ENCODE measurements around the gene SGCG.
"Not testable (repeated sequence)": the region's sequence is repeated elsewhere in the genome, so short reads cannot be mapped to it uniquely, and the experiment has no call there.

The SGCG gene

DNA sequence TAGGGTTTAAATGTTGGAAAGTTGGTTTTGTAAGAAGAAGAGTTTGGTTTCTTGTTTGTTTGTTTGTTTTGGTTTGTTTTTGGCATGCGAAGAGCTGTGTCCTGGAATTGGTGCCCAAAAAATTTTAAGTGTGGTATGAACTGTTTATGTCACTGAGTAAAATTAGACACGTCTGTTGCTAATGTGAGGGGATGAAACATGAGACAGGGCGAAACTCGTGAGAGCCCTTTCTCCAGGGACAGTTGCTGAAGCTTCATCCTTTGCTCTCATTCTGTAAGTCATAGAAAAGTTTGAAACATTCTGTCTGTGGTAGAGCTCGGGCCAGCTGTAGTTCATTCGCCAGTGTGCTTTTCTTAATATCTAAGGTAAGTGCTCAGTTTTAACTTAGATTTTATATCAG lies at the start of gene SGCG:
SGCG (plus strand) TSS at position 269 of the 400 bp plus-strand sequence. CDS start 22,716 bp downstream, outside the sequence.
- DNase-seq (ENCODE audit: low read depth in 2 of 2) = no peak

DNA sequence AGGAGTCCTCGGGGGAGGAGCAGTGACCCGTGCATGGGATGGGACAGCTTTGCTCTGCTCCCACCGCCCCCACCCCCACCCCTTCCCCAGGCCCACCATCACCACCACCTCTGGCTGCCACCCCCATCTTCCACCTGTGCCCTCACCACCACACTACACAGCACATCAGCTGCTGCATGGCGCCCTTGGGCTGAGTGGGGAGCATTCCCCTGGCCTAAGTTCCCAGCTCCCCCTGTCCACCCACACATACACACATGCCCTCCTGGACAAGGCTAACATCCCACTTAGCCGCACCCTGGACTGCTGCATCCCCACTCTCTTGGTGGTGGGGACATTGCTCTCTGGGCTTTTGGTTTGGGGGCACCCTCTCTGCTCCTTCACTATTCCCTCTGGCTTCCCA lies 46.2 kb upstream of the SGCG start:
- DNase-seq (ENCODE audit: low read depth in 2 of 2) = no peak

- DNase-seq (ENCODE audit: low read depth in 2 of 2) = no peak
These were observed 40.3 kb upstream of the SGCG start for GRCh38 chr13:23140492-23140891.

GRCh38 chr13:23141964-23142363 lies 38.8 kb upstream of the SGCG start:
- DNase-seq (ENCODE audit: low read depth in 2 of 2) = no peak

DNA sequence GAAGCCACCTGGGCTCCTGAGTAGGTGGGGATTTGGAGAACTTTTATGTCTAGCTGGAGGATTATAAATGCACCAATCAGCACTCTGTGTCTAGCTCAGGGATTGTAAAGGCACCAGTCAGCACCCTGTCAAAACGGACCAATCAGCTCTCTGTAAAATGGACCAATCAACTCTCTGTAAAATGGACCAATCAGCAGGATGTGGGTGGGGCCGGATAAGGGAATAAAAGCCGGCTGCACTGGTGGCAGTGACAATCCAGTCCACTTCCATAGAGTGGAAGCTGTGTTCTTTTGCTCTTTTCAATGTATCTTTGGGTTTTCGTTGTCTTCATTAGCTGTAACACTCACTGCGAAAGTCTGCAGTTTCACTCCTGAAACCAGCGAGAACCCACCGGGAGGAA lies 38.2 kb upstream of the SGCG start:
- DNase-seq (ENCODE audit: low read depth in 2 of 2) = not testable (repeated sequence)

DNA sequence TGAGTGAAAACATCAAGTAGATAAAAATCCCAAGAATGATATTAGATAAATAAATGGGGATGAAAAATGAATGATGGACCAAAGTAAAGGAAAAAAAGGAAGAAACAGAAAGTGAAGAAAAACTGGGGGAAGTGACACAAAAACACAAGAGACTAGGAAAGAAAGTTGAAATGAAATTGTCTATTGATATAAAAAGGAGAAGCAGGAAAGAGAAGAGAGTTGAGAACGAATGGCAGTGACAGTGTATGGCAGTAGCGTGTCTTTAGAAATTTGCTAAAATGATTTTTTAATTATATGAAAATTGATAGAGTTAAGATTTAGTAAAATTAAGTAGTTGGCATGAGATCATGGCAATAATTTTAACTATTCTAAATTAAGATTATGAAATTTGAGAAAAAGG lies 36.3 kb upstream of the SGCG start:
- no peak for DNase-seq (ENCODE audit: low read depth in 2 of 2)

DNA sequence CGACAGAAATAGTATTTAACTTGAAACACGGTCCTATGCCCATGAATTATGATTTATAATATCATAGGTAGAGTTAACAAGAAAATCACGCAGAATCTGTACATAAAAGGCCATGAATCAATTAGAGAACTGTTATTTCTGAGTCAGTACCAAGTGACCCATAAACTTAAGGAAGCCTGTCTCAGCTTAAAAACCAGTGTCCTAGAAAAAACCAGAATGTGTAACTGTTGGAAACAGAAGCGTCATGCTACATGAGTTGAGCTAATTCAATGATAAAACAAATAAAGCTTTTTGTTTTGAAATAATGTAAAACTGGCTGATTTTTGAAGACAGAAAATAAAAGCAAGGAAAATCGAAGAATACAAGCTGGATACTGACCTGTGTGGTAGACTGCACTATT lies 34.8 kb upstream of the SGCG start:
- no peak for DNase-seq (ENCODE audit: low read depth in 2 of 2)

- no peak for DNase-seq (ENCODE audit: low read depth in 2 of 2)
These were observed 33.8 kb upstream of the SGCG start for GRCh38 chr13:23146811-23147625.

DNA sequence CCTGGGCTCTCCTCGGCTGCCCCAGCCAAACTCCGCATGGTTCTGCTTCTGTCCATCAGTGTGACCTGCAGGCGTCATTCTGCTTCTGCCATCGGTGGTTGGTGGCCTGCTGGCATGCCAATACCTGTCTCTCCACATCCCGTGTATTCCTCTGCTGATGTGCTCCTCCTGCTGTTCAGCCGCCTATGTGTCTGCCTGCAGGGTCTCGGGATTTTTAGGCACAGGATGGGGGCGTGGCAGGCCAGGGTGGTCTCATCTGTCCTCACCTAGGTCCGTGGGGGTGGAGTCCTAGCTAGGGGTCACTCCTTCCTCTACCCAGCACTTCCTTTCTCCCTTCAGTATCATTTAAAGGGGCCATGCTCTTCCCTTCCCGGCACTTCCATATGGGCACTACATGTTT lies 33.0 kb upstream of the SGCG start:
- DNase-seq (ENCODE audit: low read depth in 2 of 2) = no peak

GRCh38 chr13:23157781-23158180 lies 23.0 kb upstream of the SGCG start:
- no peak for DNase-seq (ENCODE audit: low read depth in 2 of 2)

DNA sequence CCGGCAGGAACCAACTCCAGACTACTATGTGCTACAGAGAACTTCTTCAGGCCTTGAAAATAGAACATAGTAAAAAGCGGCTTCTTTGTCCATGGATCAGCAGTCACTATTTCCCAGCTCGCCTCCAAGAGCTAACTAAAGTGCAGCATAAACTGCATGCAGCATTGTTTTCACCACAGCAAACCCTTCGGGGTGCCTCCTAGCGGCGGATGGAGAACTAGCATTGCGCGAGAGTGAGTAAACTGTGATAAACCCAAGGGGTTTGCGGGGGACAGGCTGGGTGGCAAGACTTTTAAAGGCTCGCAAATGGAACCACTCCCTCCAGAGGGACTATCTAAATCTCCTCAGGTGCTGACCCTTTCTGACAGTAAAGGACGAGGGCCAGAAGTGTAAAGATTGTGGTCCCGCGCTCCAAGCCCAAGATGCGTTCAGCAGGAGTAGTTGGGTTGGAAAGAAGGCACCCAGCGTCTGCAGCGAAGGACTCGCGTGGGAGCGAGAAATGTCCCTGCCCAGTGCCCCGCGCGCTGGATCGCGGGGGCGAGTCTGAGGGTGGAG lies 21.5 kb upstream of the SGCG start:
- DNase-seq (ENCODE audit: low read depth in 2 of 2) = no peak

DNA sequence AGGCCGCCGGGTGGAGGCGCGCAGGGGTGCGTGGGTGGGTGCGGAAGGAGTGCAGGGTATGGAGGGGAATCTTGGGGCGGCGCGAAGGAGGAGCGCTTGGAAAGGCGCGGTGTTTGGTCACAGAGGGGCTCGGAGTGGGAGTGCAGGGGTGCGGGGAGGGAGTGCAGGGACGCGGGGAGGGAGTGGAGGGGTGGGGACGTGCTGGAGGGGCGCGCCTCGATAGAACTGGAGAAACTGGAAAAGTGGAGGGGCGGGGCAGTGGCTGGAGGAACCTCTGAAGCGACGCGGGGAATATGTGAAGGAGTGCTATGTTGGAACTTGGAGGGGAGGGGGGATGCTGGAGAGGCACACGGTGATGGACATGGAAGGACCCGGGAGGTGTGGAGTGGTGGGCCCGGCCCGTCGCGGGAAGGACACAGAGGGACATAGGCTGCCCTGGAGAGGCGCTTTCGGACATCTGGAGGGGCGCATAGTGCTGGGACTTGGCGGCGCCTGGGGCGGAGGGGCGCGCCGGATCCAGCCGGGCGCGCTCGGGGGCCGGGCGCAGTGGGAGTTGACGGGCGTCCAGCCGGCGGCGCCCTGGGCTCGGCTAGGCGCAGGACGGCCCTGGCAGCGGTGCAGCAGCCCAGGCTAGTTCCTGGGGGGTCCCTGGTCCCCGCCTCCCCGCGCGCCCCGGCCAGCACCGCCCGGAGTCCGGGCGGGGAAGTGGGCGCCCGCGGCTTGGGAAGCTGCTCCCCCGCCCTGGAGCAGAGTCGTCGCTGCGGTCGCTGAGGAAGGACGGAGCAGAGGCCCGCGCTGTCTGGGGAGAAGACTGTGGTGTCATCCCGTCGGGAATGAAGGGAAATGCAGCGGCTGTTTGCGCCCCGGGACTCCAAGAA lies 20.8 kb upstream of the SGCG start:
- DNase-seq (ENCODE audit: low read depth in 2 of 2) = no peak

- no peak for DNase-seq (ENCODE audit: low read depth in 2 of 2)
These were observed 19.9 kb upstream of the SGCG start for GRCh38 chr13:23160638-23161480.

DNA sequence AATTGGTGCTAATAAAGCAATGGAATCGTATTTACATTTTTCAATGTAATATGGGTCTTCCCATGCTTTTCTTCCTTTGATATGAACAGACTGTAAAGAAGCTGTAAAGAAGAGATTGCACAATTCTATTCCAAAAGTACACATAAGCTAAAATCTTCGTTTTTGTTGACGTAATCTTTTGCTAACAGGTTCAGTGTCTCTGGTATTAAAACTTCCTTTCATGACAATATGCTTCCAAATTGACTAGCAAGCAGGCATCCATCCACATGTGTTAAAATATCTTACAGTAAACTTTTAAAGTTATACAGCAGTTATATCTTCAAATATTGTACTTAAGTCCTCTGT lies 19.3 kb upstream of the SGCG start:
- no peak for DNase-seq (ENCODE audit: low read depth in 2 of 2)

GRCh38 chr13:23175920-23176319 lies 4.9 kb upstream of the SGCG start:
- no peak for DNase-seq (ENCODE audit: low read depth in 2 of 2)

GRCh38 chr13:23182142-23182541 lies 1.4 kb downstream of the SGCG start:
- no peak for DNase-seq (ENCODE audit: low read depth in 2 of 2)

DNA sequence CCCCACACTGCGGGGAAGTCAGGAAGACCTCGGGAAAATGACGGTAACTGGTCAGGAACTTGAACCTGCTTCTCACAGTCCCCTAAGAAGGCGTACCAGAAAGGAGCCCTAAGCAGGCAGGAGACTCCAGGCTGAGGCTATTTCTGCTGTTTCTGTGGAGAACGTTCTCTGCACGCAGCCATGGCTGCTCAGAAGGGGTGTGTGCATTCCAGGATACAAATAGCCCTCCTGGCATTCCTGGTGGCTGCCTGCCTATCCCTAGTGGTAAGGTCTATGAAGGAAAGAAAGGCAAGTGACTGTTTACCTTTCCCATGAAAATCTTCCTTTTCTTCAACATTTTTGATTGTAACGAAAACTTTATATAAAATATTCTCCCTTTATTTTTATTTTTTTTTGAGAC lies 2.5 kb downstream of the SGCG start:
- DNase-seq (ENCODE audit: low read depth in 2 of 2) = no peak

- no peak for DNase-seq (ENCODE audit: low read depth in 2 of 2)
These were observed 4.8 kb downstream of the SGCG start for GRCh38 chr13:23185542-23185941.

DNA sequence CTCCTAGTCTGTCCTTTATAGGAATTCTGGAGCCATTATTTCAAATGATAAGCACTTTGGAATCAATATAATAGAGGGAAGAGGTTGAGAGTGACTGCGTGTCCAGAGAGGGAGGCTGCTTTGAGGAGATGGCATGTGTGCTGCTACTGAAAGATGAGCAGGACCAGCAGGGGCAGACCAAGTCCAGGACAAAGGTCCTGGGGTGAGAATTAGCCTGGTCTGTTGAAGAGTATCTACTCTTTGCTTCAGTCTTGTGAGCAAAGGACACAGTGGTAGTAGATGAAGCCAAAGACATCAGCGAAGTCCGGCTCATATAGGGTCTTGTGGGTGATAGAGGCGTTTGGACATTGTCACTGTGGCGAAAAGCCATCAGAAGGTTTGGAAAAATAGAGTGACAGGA lies 21.1 kb downstream of the SGCG start:
- DNase-seq (ENCODE audit: low read depth in 2 of 2) = no peak

- DNase-seq (ENCODE audit: low read depth in 2 of 2) = no peak
These were observed 21.6 kb downstream of the SGCG start for GRCh38 chr13:23202383-23202782.

- DNase-seq (ENCODE audit: low read depth in 2 of 2) = no peak
These were observed 22.7 kb downstream of the SGCG start for GRCh38 chr13:23203516-23203915.

DNA sequence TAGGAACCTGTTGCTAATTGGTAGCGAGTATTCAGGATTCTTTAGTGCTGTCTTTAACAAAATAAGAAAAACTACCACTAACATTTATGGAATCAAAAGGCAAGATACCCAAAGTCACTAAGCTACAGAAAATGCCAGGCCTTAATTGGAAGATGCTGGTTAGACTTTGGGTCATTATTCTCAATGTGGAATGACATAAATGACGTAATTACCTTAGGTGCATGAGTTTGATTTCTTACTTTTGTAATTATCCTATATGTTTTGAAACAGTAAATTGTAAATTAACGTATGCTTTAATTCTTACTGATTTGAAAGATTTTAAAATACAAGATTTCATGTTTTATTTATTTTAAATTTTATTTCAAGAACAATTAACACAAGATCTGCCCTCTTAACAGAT lies 25.0 kb downstream of the SGCG start:
- DNase-seq (ENCODE audit: low read depth in 2 of 2) = no peak

Data from stimulated activated CD8-positive, alpha-beta memory T cell treated with anti-CD3 and anti-CD28 coated beads, Interleukin-7, amount 100 ng/mL, for 1 hour (primary cell).